Activated naive CD8-positive, alpha-beta T cell (primary cell): ENCODE data around the gene IDH1.
"Not testable (repeated sequence)": the region's sequence is repeated elsewhere in the genome, so short reads cannot be mapped to it uniquely, and the experiment has no call there.

Source experiments
- H3K27ac Mint-ChIP-seq: one replicate; pipeline ENCODE4 v1.8.0; 2021; ENCODE audit warnings: mixed read lengths
- H3K27me3 Mint-ChIP-seq: one replicate; pipeline ENCODE4 v1.8.0; 2021; ENCODE audit warnings: mixed read lengths
- H3K36me3 Mint-ChIP-seq: one replicate; pipeline ENCODE4 v1.8.0; 2021; ENCODE audit warnings: mixed read lengths
- H3K4me1 Mint-ChIP-seq: one replicate; pipeline ENCODE4 v1.8.0; 2021; ENCODE audit warnings: low read depth, mixed read lengths
- H3K4me3 Mint-ChIP-seq: one replicate; pipeline ENCODE4 v1.8.0; 2021; ENCODE audit warnings: mild to moderate bottlenecking, mixed read lengths
- H3K9me3 Mint-ChIP-seq: one replicate; pipeline ENCODE4 v1.8.0; 2021; ENCODE audit warnings: low read depth, mixed read lengths

IDH1 gene

DNA sequence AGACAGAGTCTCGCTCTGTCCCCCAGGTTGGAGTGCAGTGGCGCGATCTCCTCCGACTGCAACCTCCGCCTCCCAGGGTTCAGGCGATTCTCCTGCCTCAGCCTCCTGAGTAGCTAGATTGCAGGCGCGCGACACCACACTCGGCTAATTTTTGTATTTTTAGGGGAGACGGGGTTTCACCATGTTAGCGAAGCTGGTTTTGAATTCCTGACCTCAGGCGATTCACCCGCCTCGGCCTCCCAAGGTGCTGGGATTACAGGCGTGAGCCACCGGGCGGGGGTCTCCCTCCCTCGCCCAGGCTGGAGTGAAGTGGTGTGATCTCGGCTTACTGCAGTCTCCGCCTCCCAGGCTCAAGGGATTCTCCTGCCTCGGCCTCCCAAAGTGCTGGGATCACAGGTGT is 12.7 kb upstream of the IDH1 start:
- H3K27me3 Mint-ChIP-seq, H3K9me3 Mint-ChIP-seq, H3K36me3 Mint-ChIP-seq: not testable (repeated sequence)
- peaks cover 56% of the 10 kb centered on the region for H3K4me1 Mint-ChIP-seq
- peak overlapping the region; percentile 88 for H3K4me3 Mint-ChIP-seq
- peak overlapping the region; percentile 41 for H3K27ac Mint-ChIP-seq

DNA sequence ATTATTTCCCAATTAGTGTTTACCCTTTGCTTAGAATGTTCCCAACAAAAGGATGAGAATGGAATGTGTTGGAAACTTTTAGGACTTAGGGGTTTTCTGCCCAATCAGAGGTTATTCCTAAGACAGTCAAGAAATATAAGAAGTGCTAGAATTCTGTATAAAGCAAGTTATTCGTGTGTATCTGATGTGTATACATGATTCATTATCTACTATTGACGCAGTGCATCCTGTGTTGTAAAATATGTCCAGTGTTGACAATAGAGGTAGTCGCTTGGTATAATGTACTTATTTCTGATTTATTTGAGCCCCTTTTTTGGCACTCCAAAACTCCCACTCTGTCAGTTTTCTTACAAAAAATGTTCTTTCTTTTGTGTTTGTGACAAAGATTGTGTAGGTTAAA is 12.1 kb upstream of the IDH1 start:
- Mint-ChIP-seq H3K27me3 (no peaks in the 10 kb centered on the region), H3K36me3 (peaks cover 5% of the 10 kb centered on the region), H3K4me3 (peak overlapping the region; percentile 88), H3K4me1 (peaks cover 56% of the 10 kb centered on the region), H3K9me3 (no peaks in the 10 kb centered on the region), H3K27ac (peak overlapping the region; percentile 80)

- H3K9me3 Mint-ChIP-seq = no peaks in the 10 kb centered on the region
- peaks cover 54% of the 10 kb centered on the region for H3K4me1 Mint-ChIP-seq
- H3K27ac Mint-ChIP-seq = peak overlapping the region; percentile 80
- no peaks in the 10 kb centered on the region for H3K27me3 Mint-ChIP-seq
- peaks cover 4% of the 10 kb centered on the region for H3K36me3 Mint-ChIP-seq
- peak overlapping the region; percentile 88 for H3K4me3 Mint-ChIP-seq
Observed at GRCh38 chr2:208266553-208266893, 11.7 kb upstream of the IDH1 start.

DNA sequence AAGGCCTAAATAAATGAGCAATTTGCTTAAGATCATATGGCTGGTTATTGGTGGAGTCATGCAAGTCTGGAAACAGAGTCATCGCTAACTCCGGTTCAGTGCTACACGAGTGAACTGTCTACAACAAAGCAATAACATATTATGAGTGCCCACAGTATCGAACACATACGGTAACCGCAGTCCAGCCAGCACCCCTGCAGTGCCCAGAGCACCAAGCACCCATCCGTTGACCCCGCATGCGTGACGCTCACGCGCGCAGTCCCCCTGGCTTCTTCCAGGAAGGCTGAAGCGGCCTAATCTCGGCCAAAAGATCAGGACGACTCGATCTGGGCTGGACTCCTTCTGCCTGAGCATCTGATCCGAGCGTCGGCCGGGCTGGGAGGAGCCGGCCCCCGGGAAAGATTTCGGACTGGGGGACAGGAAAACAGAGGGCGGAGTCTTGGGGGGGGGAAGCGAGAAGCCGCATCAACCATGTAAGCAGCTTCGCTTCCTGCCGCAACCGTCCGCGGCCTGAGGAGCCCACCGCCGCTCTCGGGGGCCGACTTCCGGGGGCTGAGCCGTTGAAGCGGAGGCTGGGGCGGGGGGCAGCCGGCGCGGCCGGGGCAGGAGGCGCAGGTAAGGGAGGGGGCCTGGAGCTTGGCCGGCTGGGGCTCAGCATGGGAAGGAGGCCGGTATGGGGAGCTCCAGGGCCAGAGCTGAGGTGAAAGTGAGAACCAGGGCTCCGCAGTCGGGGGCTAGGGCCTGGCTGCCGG is 11.1 kb upstream of the IDH1 start, which contains the start of gene PIKFYVE:
Gene PIKFYVE, plus strand, starts transcription at position 455 of the 752 bp plus-strand sequence. CDS start 5,265 bp downstream, outside the sequence.
- peak within 1 kb of the TSS; percentile 88 for H3K4me3 Mint-ChIP-seq
- H3K9me3 Mint-ChIP-seq = no peaks in the 10 kb centered on the region
- peak within 1 kb of the TSS; percentile 86 for H3K27ac Mint-ChIP-seq
- H3K27me3 Mint-ChIP-seq = no peaks in the 10 kb centered on the region
- H3K4me1 Mint-ChIP-seq = peaks cover 51% of the 10 kb centered on the region
- H3K36me3 Mint-ChIP-seq = no peaks in the 10 kb centered on the region

- Mint-ChIP-seq H3K27me3 (no peaks in the 10 kb centered on the region), H3K4me3 (peak overlapping the region; percentile 88), H3K4me1 (peaks cover 50% of the 10 kb centered on the region), H3K27ac (peak overlapping the region; percentile 86), H3K9me3 (no peaks in the 10 kb centered on the region), H3K36me3 (no peaks in the 10 kb centered on the region)
Observed at GRCh38 chr2:208265371-208265800, 10.5 kb upstream of the IDH1 start.

- not testable (repeated sequence) for H3K27me3 Mint-ChIP-seq, H3K27ac Mint-ChIP-seq, H3K9me3 Mint-ChIP-seq, H3K36me3 Mint-ChIP-seq
- Mint-ChIP-seq H3K4me1 (peaks cover 28% of the 10 kb centered on the region), H3K4me3 (peak overlapping the region; percentile 66)
Observed at GRCh38 chr2:208256849-208257813, 2.3 kb upstream of the IDH1 start.

- Mint-ChIP-seq H3K9me3 (no peaks in the 10 kb centered on the region), H3K4me3 (peak overlapping the region; percentile 98)
Observed at GRCh38 chr2:208256192-208256782, 1.4 kb upstream of the IDH1 start.

DNA sequence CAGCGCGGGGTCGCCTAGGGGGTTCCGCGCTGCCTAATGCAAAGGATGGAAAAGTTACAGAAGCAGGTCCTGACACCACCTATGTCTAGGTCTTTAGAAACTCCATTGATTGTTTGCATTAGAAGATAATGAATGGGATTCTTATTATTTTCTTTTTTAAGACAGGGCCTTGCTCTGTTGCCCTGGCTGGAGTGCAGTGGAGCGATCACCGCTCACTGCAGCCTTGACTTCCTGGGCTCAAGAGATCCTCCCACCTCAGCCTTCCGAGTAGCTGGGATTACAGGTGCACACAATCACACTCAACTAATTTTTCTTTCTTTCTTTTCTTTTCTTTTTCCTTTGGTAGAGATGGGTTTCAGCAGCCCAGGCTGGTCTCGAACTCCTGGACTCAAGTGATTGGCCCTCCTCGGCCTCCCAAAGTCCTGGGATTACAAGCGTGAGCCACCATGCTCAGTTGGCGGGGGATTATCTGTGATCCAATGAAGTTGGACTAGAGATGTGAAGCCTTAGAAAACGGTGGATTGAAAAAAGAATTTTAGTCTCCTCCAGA is 761 bp upstream of the IDH1 start:
- peak overlapping the region; percentile 98 for H3K4me3 Mint-ChIP-seq
- no peaks in the 10 kb centered on the region for H3K27me3 Mint-ChIP-seq
- H3K27ac Mint-ChIP-seq = peak overlapping the region; percentile 50
- H3K36me3 Mint-ChIP-seq = no peaks in the 10 kb centered on the region
- H3K9me3 Mint-ChIP-seq = no peaks in the 10 kb centered on the region
- H3K4me1 Mint-ChIP-seq = peaks cover 28% of the 10 kb centered on the region

More at GRCh38 chr2:208256192-208256782, 1.4 kb upstream of the IDH1 start:
- H3K27ac Mint-ChIP-seq = no peak overlapping the region
- H3K27me3 Mint-ChIP-seq = no peaks in the 10 kb centered on the region
- H3K4me1 Mint-ChIP-seq = peaks cover 28% of the 10 kb centered on the region
- H3K36me3 Mint-ChIP-seq = no peaks in the 10 kb centered on the region

- Mint-ChIP-seq H3K27me3 (no peaks in the 10 kb centered on the region), H3K4me3 (peak overlapping the region; percentile 98), H3K9me3 (no peaks in the 10 kb centered on the region), H3K27ac (peak overlapping the region; percentile 58), H3K36me3 (no peaks in the 10 kb centered on the region), H3K4me1 (peaks cover 28% of the 10 kb centered on the region)
Observed at GRCh38 chr2:208254118-208254870, 577 bp downstream of the IDH1 start.

DNA sequence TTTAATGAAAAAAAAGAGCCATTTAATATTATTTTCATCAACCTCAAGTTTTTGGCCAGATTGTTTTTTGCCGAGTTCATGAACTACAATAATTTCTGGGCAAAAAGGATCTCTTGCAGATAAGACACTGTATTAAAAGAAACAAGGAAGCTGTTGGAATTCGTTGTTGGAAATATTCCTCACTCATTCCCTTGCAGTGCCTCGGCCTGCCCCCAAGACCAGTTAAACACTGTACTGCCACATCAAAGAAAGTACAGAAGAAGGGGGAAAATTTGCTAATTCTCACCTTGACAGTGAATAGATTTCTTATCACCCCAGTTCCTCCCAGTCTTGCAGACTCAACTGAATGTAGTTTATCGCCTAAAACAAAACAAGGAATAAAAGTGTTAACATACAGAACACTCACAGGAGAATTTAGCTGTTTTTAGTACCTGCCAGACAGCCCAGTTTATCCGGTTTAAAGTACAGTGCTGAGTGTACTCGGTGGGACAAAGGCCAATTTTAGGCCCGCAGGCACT is 1.2 kb downstream of the IDH1 start:
- no peak overlapping the region for H3K27ac Mint-ChIP-seq
- H3K4me3 Mint-ChIP-seq = peak overlapping the region; percentile 98
- H3K9me3 Mint-ChIP-seq = no peaks in the 10 kb centered on the region
- no peaks in the 10 kb centered on the region for H3K27me3 Mint-ChIP-seq
- H3K36me3 Mint-ChIP-seq = no peaks in the 10 kb centered on the region
- peaks cover 28% of the 10 kb centered on the region for H3K4me1 Mint-ChIP-seq

DNA sequence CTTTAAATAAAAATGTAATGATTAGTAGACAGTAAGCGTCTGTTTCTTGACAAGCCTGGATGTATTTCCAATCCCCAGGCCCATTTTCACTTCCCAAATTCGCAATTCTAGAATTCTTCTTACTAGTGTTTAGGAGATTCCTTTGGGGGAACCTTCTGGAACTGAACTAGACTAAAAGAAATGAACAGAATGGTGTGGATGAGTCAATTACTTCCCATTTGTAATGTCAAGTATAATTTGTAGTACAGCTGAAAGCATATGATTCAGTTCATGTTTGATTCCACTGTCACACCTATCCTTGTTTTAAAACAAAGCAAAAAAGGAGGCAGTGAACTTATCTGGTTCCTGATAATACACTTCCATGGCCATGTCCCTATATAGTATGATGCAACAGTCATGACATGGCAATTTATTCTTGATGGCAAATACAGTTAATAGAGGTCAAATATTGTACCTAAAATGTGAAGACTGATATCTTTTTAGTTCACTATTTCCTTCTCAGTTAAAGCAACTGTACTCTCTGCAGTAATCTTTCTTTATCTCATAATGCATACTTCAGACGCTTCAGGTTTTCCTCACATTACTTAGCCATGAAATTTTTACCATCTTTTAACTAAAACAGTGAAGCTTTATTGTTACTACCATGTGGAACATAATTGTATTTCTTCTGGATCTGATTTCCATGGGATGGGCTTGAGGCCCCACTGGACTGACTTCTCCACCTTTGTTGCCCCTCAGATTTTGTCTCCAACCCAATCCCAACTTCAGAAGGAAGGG is 2.0 kb downstream of the IDH1 start:
- H3K9me3 Mint-ChIP-seq = no peaks in the 10 kb centered on the region
- no peaks in the 10 kb centered on the region for H3K36me3 Mint-ChIP-seq
- H3K27ac Mint-ChIP-seq = peak overlapping the region; percentile 23
- no peaks in the 10 kb centered on the region for H3K27me3 Mint-ChIP-seq
- H3K4me3 Mint-ChIP-seq = peak overlapping the region; percentile 98
- peaks cover 28% of the 10 kb centered on the region for H3K4me1 Mint-ChIP-seq

- no peak overlapping the region for H3K4me3 Mint-ChIP-seq
- no peak overlapping the region for H3K27ac Mint-ChIP-seq
- no peaks in the 10 kb centered on the region for H3K36me3 Mint-ChIP-seq
- no peaks in the 10 kb centered on the region for H3K9me3 Mint-ChIP-seq
- no peaks in the 10 kb centered on the region for H3K27me3 Mint-ChIP-seq
- H3K4me1 Mint-ChIP-seq = peaks cover 24% of the 10 kb centered on the region
Observed at GRCh38 chr2:208251098-208251497, 3.8 kb downstream of the IDH1 start.

- Mint-ChIP-seq H3K4me3 (no peak overlapping the region), H3K27ac (no peak overlapping the region), H3K36me3 (no peaks in the 10 kb centered on the region), H3K4me1 (peaks cover 20% of the 10 kb centered on the region), H3K27me3 (no peaks in the 10 kb centered on the region), H3K9me3 (no peaks in the 10 kb centered on the region)
Observed at GRCh38 chr2:208250388-208250787, 4.5 kb downstream of the IDH1 start.
